H1 (cell line): Measurements from ENCODE around the gene ADCY2. TPM values are rescaled to one million over a fixed set of nuclear protein-coding genes. Genes with fewer than 3 reads are reported as not detected.

ENCODE experiments used
- CHD1 ChIP-seq: IDR thresholded peaks from 2 replicates; pipeline ENCODE4 v1.6.1; 2012; ENCODE audit warnings: low read depth, low read length, improper control_type of control experiment
- EZH2 ChIP-seq: fragments of 200-600 bp; sonication (generic); IDR thresholded peaks from 2 replicates; pipeline ENCODE4 v1.7.1; 2012; ENCODE audit warnings: low read depth, mild to moderate bottlenecking, moderate library complexity, low read length, inconsistent platforms; ENCODE audit not compliant: severe bottlenecking
- FOSL1 ChIP-seq: IDR thresholded peaks from 2 replicates; pipeline ENCODE4 v1.6.1; 2011; ENCODE audit warnings: mild to moderate bottlenecking, low read depth, low read length, moderate library complexity; ENCODE audit not compliant: insufficient read depth
- RFX5 ChIP-seq: IDR thresholded peaks from 2 replicates; pipeline ENCODE4 v1.6.1; 2011; ENCODE audit warnings: low read depth, low read length, improper control_type of control experiment, borderline replicate concordance
- RNF2 ChIP-seq: fragments of 200-900, 300-1000 bp; sonication (generic); IDR thresholded peaks from 2 replicates; pipeline ENCODE4 v1.7.1; 2016; ENCODE audit warnings: borderline replicate concordance, low read depth, mild to moderate bottlenecking, antibody characterized with exemption, low read length; ENCODE audit not compliant: poor library complexity, severe bottlenecking; ENCODE audit errors: missing control alignments
- polyA plus RNA-seq, 7 experiments: library from polyadenylated mRNA; depleted of rRNA in 3 of 7; stranded (reverse) in 5 of 7; unstranded in 2 of 7; fragments of >200 nt in 5 of 7; fragments of 200-250 nt in 2 of 7; gene quantifications; 1 replicate in 5 of 7; 2 replicates in 1 of 7; 4 replicates in 1 of 7; pipeline versions ENCODE4 v1.2.1 to v1.2.3, GENCODE V29; 2011 to 2013; ENCODE audit warnings: missing spikeins in 2 of 7, mixed read lengths in 2 of 7
- total RNA-seq: library from RNA; stranded (reverse); fragmentation: NEBNext Ultra II Directional; extraction: Animal tissue kit (Norgen Biotek cat#: 25700); gene quantifications from 2 replicates; pipeline ENCODE4 v1.2.1, GENCODE V29; 2021
- TF ChIP-seq, protein P1 (sequence below): fragments of 300-600 bp; sonication (generic); IDR thresholded peaks from 2 replicates; pipeline ENCODE4 v1.7.1; 2012; ENCODE audit warnings: low read length, moderate library complexity, mild to moderate bottlenecking, inconsistent platforms; ENCODE audit not compliant: insufficient replicate concordance
- TF ChIP-seq, protein P2 (sequence below): IDR thresholded peaks from 2 replicates; pipeline ENCODE4 v1.6.1; 2012; ENCODE audit warnings: low read length, inconsistent platforms

ADCY2 gene
- total and polyA plus RNA-seq, 2 of the 8 experiments (the other 6 are each of a cell fraction or from before 2014, with no cell fraction given): 35.8 to 122 TPM

DNA sequence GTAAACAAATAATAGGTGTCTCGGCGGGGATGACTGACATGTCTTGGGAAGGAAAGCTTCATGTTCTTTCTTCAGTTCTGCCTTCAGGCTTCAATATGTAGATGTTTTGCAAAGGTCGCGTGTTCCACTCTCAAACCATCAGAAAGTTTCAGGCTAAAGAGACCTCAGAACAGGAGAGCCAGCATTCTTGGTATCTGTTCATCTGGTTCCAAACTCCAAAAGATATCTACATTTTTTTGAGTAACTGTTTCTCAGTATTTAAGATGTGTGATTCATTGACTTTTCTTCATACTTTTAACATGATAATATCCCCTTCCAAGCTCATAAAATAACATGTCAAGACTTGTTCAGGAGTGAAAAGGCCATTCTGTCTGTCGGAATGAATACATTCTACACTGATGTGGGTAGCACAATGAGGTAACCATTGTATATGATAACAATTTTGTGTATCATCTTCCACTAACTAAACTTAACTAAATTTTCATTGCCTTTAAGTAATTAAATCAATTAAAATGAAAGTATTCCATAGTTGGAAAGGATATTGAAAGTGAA, 271.4 kb downstream of the ADCY2 start (continued):
- TF ChIP-seq EZH2 (no peak), FOSL1 (no peak), RNF2 (no peak), RFX5 (no peak), CHD1 (no peak)
- TF ChIP-seq, protein P1, sequence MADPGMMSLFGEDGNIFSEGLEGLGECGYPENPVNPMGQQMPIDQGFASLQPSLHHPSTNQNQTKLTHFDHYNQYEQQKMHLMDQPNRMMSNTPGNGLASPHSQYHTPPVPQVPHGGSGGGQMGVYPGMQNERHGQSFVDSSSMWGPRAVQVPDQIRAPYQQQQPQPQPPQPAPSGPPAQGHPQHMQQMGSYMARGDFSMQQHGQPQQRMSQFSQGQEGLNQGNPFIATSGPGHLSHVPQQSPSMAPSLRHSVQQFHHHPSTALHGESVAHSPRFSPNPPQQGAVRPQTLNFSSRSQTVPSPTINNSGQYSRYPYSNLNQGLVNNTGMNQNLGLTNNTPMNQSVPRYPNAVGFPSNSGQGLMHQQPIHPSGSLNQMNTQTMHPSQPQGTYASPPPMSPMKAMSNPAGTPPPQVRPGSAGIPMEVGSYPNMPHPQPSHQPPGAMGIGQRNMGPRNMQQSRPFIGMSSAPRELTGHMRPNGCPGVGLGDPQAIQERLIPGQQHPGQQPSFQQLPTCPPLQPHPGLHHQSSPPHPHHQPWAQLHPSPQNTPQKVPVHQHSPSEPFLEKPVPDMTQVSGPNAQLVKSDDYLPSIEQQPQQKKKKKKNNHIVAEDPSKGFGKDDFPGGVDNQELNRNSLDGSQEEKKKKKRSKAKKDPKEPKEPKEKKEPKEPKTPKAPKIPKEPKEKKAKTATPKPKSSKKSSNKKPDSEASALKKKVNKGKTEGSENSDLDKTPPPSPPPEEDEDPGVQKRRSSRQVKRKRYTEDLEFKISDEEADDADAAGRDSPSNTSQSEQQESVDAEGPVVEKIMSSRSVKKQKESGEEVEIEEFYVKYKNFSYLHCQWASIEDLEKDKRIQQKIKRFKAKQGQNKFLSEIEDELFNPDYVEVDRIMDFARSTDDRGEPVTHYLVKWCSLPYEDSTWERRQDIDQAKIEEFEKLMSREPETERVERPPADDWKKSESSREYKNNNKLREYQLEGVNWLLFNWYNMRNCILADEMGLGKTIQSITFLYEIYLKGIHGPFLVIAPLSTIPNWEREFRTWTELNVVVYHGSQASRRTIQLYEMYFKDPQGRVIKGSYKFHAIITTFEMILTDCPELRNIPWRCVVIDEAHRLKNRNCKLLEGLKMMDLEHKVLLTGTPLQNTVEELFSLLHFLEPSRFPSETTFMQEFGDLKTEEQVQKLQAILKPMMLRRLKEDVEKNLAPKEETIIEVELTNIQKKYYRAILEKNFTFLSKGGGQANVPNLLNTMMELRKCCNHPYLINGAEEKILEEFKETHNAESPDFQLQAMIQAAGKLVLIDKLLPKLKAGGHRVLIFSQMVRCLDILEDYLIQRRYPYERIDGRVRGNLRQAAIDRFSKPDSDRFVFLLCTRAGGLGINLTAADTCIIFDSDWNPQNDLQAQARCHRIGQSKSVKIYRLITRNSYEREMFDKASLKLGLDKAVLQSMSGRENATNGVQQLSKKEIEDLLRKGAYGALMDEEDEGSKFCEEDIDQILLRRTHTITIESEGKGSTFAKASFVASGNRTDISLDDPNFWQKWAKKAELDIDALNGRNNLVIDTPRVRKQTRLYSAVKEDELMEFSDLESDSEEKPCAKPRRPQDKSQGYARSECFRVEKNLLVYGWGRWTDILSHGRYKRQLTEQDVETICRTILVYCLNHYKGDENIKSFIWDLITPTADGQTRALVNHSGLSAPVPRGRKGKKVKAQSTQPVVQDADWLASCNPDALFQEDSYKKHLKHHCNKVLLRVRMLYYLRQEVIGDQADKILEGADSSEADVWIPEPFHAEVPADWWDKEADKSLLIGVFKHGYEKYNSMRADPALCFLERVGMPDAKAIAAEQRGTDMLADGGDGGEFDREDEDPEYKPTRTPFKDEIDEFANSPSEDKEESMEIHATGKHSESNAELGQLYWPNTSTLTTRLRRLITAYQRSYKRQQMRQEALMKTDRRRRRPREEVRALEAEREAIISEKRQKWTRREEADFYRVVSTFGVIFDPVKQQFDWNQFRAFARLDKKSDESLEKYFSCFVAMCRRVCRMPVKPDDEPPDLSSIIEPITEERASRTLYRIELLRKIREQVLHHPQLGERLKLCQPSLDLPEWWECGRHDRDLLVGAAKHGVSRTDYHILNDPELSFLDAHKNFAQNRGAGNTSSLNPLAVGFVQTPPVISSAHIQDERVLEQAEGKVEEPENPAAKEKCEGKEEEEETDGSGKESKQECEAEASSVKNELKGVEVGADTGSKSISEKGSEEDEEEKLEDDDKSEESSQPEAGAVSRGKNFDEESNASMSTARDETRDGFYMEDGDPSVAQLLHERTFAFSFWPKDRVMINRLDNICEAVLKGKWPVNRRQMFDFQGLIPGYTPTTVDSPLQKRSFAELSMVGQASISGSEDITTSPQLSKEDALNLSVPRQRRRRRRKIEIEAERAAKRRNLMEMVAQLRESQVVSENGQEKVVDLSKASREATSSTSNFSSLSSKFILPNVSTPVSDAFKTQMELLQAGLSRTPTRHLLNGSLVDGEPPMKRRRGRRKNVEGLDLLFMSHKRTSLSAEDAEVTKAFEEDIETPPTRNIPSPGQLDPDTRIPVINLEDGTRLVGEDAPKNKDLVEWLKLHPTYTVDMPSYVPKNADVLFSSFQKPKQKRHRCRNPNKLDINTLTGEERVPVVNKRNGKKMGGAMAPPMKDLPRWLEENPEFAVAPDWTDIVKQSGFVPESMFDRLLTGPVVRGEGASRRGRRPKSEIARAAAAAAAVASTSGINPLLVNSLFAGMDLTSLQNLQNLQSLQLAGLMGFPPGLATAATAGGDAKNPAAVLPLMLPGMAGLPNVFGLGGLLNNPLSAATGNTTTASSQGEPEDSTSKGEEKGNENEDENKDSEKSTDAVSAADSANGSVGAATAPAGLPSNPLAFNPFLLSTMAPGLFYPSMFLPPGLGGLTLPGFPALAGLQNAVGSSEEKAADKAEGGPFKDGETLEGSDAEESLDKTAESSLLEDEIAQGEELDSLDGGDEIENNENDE: no peak
- TF ChIP-seq, protein P2, sequence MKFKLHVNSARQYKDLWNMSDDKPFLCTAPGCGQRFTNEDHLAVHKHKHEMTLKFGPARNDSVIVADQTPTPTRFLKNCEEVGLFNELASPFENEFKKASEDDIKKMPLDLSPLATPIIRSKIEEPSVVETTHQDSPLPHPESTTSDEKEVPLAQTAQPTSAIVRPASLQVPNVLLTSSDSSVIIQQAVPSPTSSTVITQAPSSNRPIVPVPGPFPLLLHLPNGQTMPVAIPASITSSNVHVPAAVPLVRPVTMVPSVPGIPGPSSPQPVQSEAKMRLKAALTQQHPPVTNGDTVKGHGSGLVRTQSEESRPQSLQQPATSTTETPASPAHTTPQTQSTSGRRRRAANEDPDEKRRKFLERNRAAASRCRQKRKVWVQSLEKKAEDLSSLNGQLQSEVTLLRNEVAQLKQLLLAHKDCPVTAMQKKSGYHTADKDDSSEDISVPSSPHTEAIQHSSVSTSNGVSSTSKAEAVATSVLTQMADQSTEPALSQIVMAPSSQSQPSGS: no peak
